Activated naive CD8-positive, alpha-beta T cell treated with anti-CD3 and anti-CD28 coated beads, Interleukin-2, amount 50 U/mL, for 16 hours (primary cell): Measurements from ENCODE around the gene BTBD9.

Experiments
- DNase-seq: peaks from one replicate; pipeline ENCODE4 v3.0.0-alpha.2; 2020; ENCODE audit warnings: low read depth, low spot score

BTBD9 gene

GRCh38 chr6:38208028-38208427 lies 431.7 kb downstream of the BTBD9 start:
- no peak for DNase-seq

- DNase-seq: no peak
Observed at GRCh38 chr6:38207375-38207774, 432.4 kb downstream of the BTBD9 start.

- no peak for DNase-seq
Observed at GRCh38 chr6:38198219-38198618, 441.5 kb downstream of the BTBD9 start.

- DNase-seq: no peak
Observed at GRCh38 chr6:38195113-38195635, 444.6 kb downstream of the BTBD9 start.

GRCh38 chr6:38194589-38194988 lies 445.1 kb downstream of the BTBD9 start:
- no peak for DNase-seq

GRCh38 chr6:38194282-38194572 lies 445.5 kb downstream of the BTBD9 start:
- DNase-seq: no peak

GRCh38 chr6:38193481-38194281 lies 446.0 kb downstream of the BTBD9 start:
- no peak for DNase-seq

- DNase-seq: no peak
Observed at GRCh38 chr6:38193051-38193450, 446.7 kb downstream of the BTBD9 start.

GRCh38 chr6:38192487-38192886 lies 447.2 kb downstream of the BTBD9 start:
- DNase-seq: no peak

- no peak for DNase-seq
Observed at GRCh38 chr6:38192011-38192410, 447.7 kb downstream of the BTBD9 start.

GRCh38 chr6:38191418-38191817 lies 448.3 kb downstream of the BTBD9 start:
- no peak for DNase-seq

GRCh38 chr6:38188677-38189335 lies 450.9 kb downstream of the BTBD9 start:
- no peak for DNase-seq

- no peak for DNase-seq
Observed at GRCh38 chr6:38187811-38188590, 451.7 kb downstream of the BTBD9 start.

- DNase-seq: no peak
Observed at GRCh38 chr6:38187325-38187724, 452.4 kb downstream of the BTBD9 start.

- DNase-seq: no peak
Observed at GRCh38 chr6:38185752-38186151, 454.0 kb downstream of the BTBD9 start.

GRCh38 chr6:38185244-38185643 lies 454.5 kb downstream of the BTBD9 start:
- no peak for DNase-seq

GRCh38 chr6:38184585-38185080 lies 455.1 kb downstream of the BTBD9 start:
- DNase-seq: no peak

- no peak for DNase-seq
Observed at GRCh38 chr6:38183856-38184584, 455.7 kb downstream of the BTBD9 start.

GRCh38 chr6:38182426-38182825 lies 457.3 kb downstream of the BTBD9 start:
- DNase-seq: no peak

GRCh38 chr6:38180586-38180985 lies 459.1 kb downstream of the BTBD9 start:
- no peak for DNase-seq

GRCh38 chr6:38179794-38180430 lies 459.8 kb downstream of the BTBD9 start:
- DNase-seq: no peak
